HepG2 (cell line): ENCODE results near the gene BHLHE23. TPM values are rescaled to one million over a fixed set of nuclear protein-coding genes. Genes with fewer than 3 reads are reported as not detected.

Experiments used
- ATAC-seq: fragments of 200-7000 bp; cut with Tn5 transposase; 3 replicates; pipeline ENCODE4 v1.9.1; 2020; ENCODE audit warnings: mild to moderate bottlenecking, moderate library complexity
- BruUV-seq: library from RNA; stranded (reverse); fragments of 400-500 nt; replicated peaks from 2 replicates; lab custom pipeline; 2021; lab: Mats Ljungman, UMichigan
- CTCF ChIA-PET: fragments of 300-600 bp; formaldehyde crosslinking; extraction: SDS; loops from one replicate; lab custom pipeline; 2021; ENCODE audit warnings: low total read pairs, inconsistent platforms, low intra/inter-chr PET ratio; lab: Yijun Ruan, JAX
- POLR2A ChIA-PET: fragments of 350-600 bp; sonication (Branson Sonifier 250); formaldehyde crosslinking; loops from one replicate; lab custom pipeline; 2020; ENCODE audit warnings: antibody characterized with exemption, inconsistent platforms; lab: Yijun Ruan, JAX
- DNase-seq: peaks from one replicate; pipeline ENCODE4 v3.0.0-alpha.2; 2015; ENCODE audit warnings: low spot score
- FAIRE-seq: peaks from 3 replicates; lab custom pipeline; 2011; peaks lifted over from hg19 to GRCh38; lab: Jason Lieb, UNC
- H2AFZ ChIP-seq: one replicate; pipeline ENCODE4 v1.6.1; 2011; ENCODE audit warnings: low read length, inconsistent platforms
- H3K27ac ChIP-seq: fragments of 300-600 bp; 3 replicates; pipeline ENCODE4 v1.8.0; 2011; ENCODE audit warnings: mixed run types, mild to moderate bottlenecking, mixed read lengths, low read length, inconsistent platforms; ENCODE audit not compliant: insufficient read depth; ENCODE audit errors: extremely low read length
- H3K27me3 ChIP-seq, 2 experiments: fragments of 200-600 bp in 1 of 2; 2 replicates in 1 of 2; 3 replicates in 1 of 2; pipeline versions ENCODE4 v1.6.0 to v1.8.0; 2011; ENCODE audit warnings: low read length in 2 of 2, mild to moderate bottlenecking in 2 of 2, moderate library complexity in 2 of 2, inconsistent platforms in 1 of 2; ENCODE audit not compliant: insufficient read depth in 2 of 2, control insufficient read depth in 1 of 2
- H3K36me3 ChIP-seq, 2 experiments: fragments of 200-600 bp in 1 of 2; replicated peaks in 1 of 2; 2 replicates in 1 of 2; 3 replicates in 1 of 2; pipeline versions ENCODE4 v1.5.1 to v1.8.0; 2011; ENCODE audit warnings: low read length in 2 of 2, inconsistent platforms in 1 of 2; ENCODE audit not compliant: insufficient read depth in 2 of 2, control insufficient read depth in 1 of 2
- H3K4me1 ChIP-seq: 2 replicates; pipeline ENCODE4 v1.5.1; 2012; ENCODE audit warnings: low read length, inconsistent platforms; ENCODE audit not compliant: insufficient read depth
- H3K4me2 ChIP-seq: 2 replicates; pipeline ENCODE4 v1.6.0; 2011; ENCODE audit warnings: low read depth, low read length, inconsistent platforms
- H3K4me3 ChIP-seq, 3 experiments: fragments of 200-600 bp in 1 of 3; sonication (generic), shearing (Covaris generic) in 1 of 3; replicated peaks in 1 of 3; 2 replicates each; pipeline ENCODE4 v1.5.1; 2011 to 2016; ENCODE audit warnings: low read length in 3 of 3, inconsistent platforms in 2 of 3, low read depth in 2 of 3, mild to moderate bottlenecking in 2 of 3, control low read depth in 1 of 3, mixed read lengths in 1 of 3; ENCODE audit not compliant: insufficient read depth in 1 of 3
- H3K79me2 ChIP-seq: one replicate; pipeline ENCODE4 v1.6.1; 2011; ENCODE audit warnings: low read length, inconsistent platforms; ENCODE audit not compliant: insufficient read depth
- H3K9ac ChIP-seq: 2 replicates; pipeline ENCODE4 v1.6.0; 2011; ENCODE audit warnings: mild to moderate bottlenecking, low read depth, low read length, inconsistent platforms; ENCODE audit not compliant: insufficient read depth
- H3K9me3 ChIP-seq: 2 replicates; pipeline ENCODE4 v1.5.1; 2012; ENCODE audit warnings: mild to moderate bottlenecking, low read length
- H4K20me1 ChIP-seq: 2 replicates; pipeline ENCODE4 v1.6.0; 2011; ENCODE audit warnings: inconsistent platforms, mild to moderate bottlenecking, low read length, moderate library complexity; ENCODE audit not compliant: insufficient read depth
- AHDC1 ChIP-seq: sonication (generic); formaldehyde crosslinking; IDR thresholded peaks from 2 replicates; pipeline ENCODE4 v1.5.1; 2020; ENCODE audit warnings: mild to moderate bottlenecking, missing genetic modification reagents, borderline replicate concordance
- PRMT3 ChIP-seq: sonication (generic); formaldehyde crosslinking; IDR thresholded peaks from 2 replicates; pipeline ENCODE4 v1.8.1; 2022; ENCODE audit warnings: low read depth, mild to moderate bottlenecking, moderate library complexity, missing genetic modification reagents, borderline replicate concordance
- RXRB ChIP-seq: IDR thresholded peaks from 2 replicates; pipeline ENCODE4 v1.6.1; 2016; ENCODE audit warnings: borderline replicate concordance, missing genetic modification reagents, missing compliant biosample characterization
- ZNF496 ChIP-seq: sonication (generic); formaldehyde crosslinking; IDR thresholded peaks from 2 replicates; pipeline ENCODE4 v1.8.1; 2023; ENCODE audit warnings: mild to moderate bottlenecking, moderate library complexity, missing genetic modification reagents; ENCODE audit not compliant: insufficient replicate concordance
- ZNF879 ChIP-seq: sonication (generic); formaldehyde crosslinking; IDR thresholded peaks from 2 replicates; pipeline ENCODE4 v1.8.1; 2023; ENCODE audit warnings: missing genetic modification reagents
- WGBS: methylation state at CpG from one replicate; pipeline ENCODE4 v1.1.6; 2017; ENCODE audit warnings: low lambda C conversion rate; 5-methylcytosine and 5-hydroxymethylcytosine counted together
- in situ Hi-C: cut with HindIII; loops from 2 replicates; pipeline ENCODE4 v1.10.0; 2017; ENCODE audit warnings: low pct_unique_long_range_greater_than_20kb; ENCODE audit not compliant: extremely low pct_ligation_motif_present
- intact Hi-C: fragments of 100-400 bp; cut with micrococcal nuclease; formaldehyde crosslinking; loops from one replicate; pipeline ENCODE4 v1.10.0; 2022; ENCODE audit not compliant: unreplicated experiment
- polyA plus RNA-seq, 8 experiments: library from polyadenylated mRNA; depleted of rRNA in 3 of 8; stranded (reverse) in 7 of 8; unstranded in 1 of 8; fragments of >200 nt; fragmentation: Illumina TruSeq in 4 of 8; extraction: Trizol in 4 of 8; gene quantifications; 2 replicates each; pipeline versions ENCODE4 v1.2.1 to v1.2.3, GENCODE V29; 2011 to 2016; ENCODE audit warnings: low read depth in 4 of 8, missing spikeins in 1 of 8, mixed read lengths in 1 of 8; ENCODE audit not compliant: insufficient read depth in 1 of 8
- total RNA-seq, 5 experiments: library from RNA; depleted of rRNA; stranded (reverse); fragments of >200 nt; fragmentation: Illumina TruSeq; extraction: Trizol; gene quantifications; 2 replicates each; pipeline ENCODE4 v1.2.3, GENCODE V29; 2016; ENCODE audit warnings: low read depth in 1 of 5

BHLHE23 gene
- total and polyA plus RNA-seq, 2 of the 13 experiments (the other 11 are each of a cell fraction or from before 2014, with no cell fraction given), result not detected

GRCh38 chr20:63053432-63054102 is 46.8 kb upstream of the BHLHE23 start:
- Histone ChIP-seq H3K79me2 (no peaks in the 10 kb centered on the region), H3K4me3 (no peak overlapping the region), H3K27ac (no peak overlapping the region), H3K9ac (no peak overlapping the region), H4K20me1 (peaks cover 23% of the 10 kb centered on the region), H3K4me1 (peaks cover 9% of the 10 kb centered on the region), H3K9me3 (no peaks in the 10 kb centered on the region)
- WGBS, result 52% methylated on average over 21 of the region's 21 CpGs
- ATAC-seq, result no peak
- intact Hi-C loops, result loop anchor here (10.0 kb wide), 1 partner anchor 191 kb away; no protein-coding TSS in a partner anchor
- no peak for FAIRE-seq
- POLR2A ChIA-PET, result no interaction called here
- CTCF ChIA-PET, result no interaction called here
- no TSS peak for BruUV-seq
- TF ChIP-seq ZNF879 (CRISPR knock-in tag) (no peak), PRMT3 (CRISPR knock-in tag) (no peak), AHDC1 (CRISPR knock-in tag) (no peak), ZNF496 (no peak), RXRB (CRISPR knock-in tag) (no peak)
- TF ChIP-seq, all 625 proteins: peak for 0
- DNase-seq, result no peak
- Histone ChIP-seq H3K4me2 (no peak overlapping the region), H3K36me3 (no peaks in the 10 kb centered on the region), H2AFZ (no peak overlapping the region), H3K27me3 (peaks cover 31 to 73% of the 10 kb centered on the region in 2 experiments)
- in situ Hi-C loops, result no loop called here
